Fibroblast of mammary gland (primary cell): ENCODE results near the gene TVP23C.

Experiments used
- DNase-seq: peaks from one replicate; pipeline ENCODE4 v3.0.0-alpha.2; 2010; ENCODE audit warnings: low read depth
- H3K4me3 ChIP-seq: 2 replicates; pipeline ENCODE4 v1.5.1; 2011; ENCODE audit warnings: low read depth, mild to moderate bottlenecking, low read length, moderate library complexity; ENCODE audit not compliant: control insufficient read depth
- CTCF ChIP-seq: conservative IDR thresholded peaks from 2 replicates; pipeline ENCODE4 v1.5.1; 2011; ENCODE audit warnings: low read depth, low read length, inconsistent platforms; ENCODE audit not compliant: control insufficient read depth, insufficient read depth

The TVP23C gene

GRCh38 chr17:15452746-15453145 lies 110.5 kb downstream of the TVP23C start:
- H3K4me3 ChIP-seq: no peak overlapping the region
- TF ChIP-seq CTCF: no peak
- no peak for DNase-seq
